DND-41 (cell line): ENCODE measurements around the gene MANEAL.
"Not testable (repeated sequence)": the region's sequence is repeated elsewhere in the genome, so short reads cannot be mapped to it uniquely, and the experiment has no call there.

ENCODE experiments used
- ATAC-seq: fragments of 200-7000 bp; cut with Tn5 transposase; 3 replicates; pipeline ENCODE4 v1.9.1; 2021; ENCODE audit warnings: low read depth; ENCODE audit not compliant: insufficient read depth
- DNase-seq: peaks from one replicate; pipeline ENCODE4 v3.0.0-alpha.2; 2020
- H2AFZ ChIP-seq: 2 replicates; pipeline ENCODE4 v1.6.0; 2012; ENCODE audit warnings: low read depth, low read length
- H3K27ac ChIP-seq: 2 replicates; pipeline ENCODE4 v1.5.1; 2012; ENCODE audit warnings: low read length, inconsistent platforms
- H3K27me3 ChIP-seq: fragments of 200-600 bp; sonication (generic); 2 replicates; pipeline ENCODE4 v1.6.0; 2012; ENCODE audit warnings: low read length, mild to moderate bottlenecking, inconsistent platforms; ENCODE audit not compliant: insufficient read depth, poor library complexity
- H3K36me3 ChIP-seq: 2 replicates; pipeline ENCODE4 v1.5.1; 2012; ENCODE audit warnings: low read length, inconsistent platforms; ENCODE audit not compliant: insufficient read depth
- H3K4me1 ChIP-seq: 2 replicates; pipeline ENCODE4 v1.5.1; 2012; ENCODE audit warnings: mild to moderate bottlenecking, low read length; ENCODE audit not compliant: insufficient read depth
- H3K4me2 ChIP-seq: 2 replicates; pipeline ENCODE4 v1.6.0; 2012; ENCODE audit warnings: mild to moderate bottlenecking, moderate library complexity, low read length, inconsistent platforms; ENCODE audit not compliant: insufficient read depth
- H3K4me3 ChIP-seq, 2 experiments: fragments of 200-600 bp in 1 of 2; shearing (Covaris generic) in 1 of 2; 2 replicates each; pipeline ENCODE4 v1.5.1; 2012 to 2016; ENCODE audit warnings: inconsistent platforms in 2 of 2, low read length in 2 of 2, mild to moderate bottlenecking in 2 of 2, low read depth in 1 of 2, moderate library complexity in 1 of 2
- H3K79me2 ChIP-seq: 2 replicates; pipeline ENCODE4 v1.6.0; 2012; ENCODE audit warnings: low read length, inconsistent platforms; ENCODE audit not compliant: insufficient read depth
- H3K9ac ChIP-seq: 2 replicates; pipeline ENCODE4 v1.6.0; 2012; ENCODE audit warnings: low read depth, mild to moderate bottlenecking, inconsistent platforms, low read length, moderate library complexity
- H3K9me3 ChIP-seq: 2 replicates; pipeline ENCODE4 v1.5.1; 2012; ENCODE audit warnings: low read length, moderate library complexity, mild to moderate bottlenecking, inconsistent platforms; ENCODE audit not compliant: insufficient read depth, severe bottlenecking
- H4K20me1 ChIP-seq: 2 replicates; pipeline ENCODE4 v1.6.0; 2012; ENCODE audit warnings: low read length; ENCODE audit not compliant: insufficient read depth
- EZH2 ChIP-seq: IDR thresholded peaks from 3 replicates; pipeline ENCODE4 v1.6.1; 2012; ENCODE audit warnings: borderline replicate concordance, low read depth, mild to moderate bottlenecking, moderate library complexity, low read length, inconsistent platforms; ENCODE audit not compliant: severe bottlenecking
- TF ChIP-seq, protein P1 (sequence below): IDR thresholded peaks from 2 replicates; pipeline ENCODE4 v1.5.1; 2012; ENCODE audit warnings: borderline replicate concordance, low read length, moderate library complexity, mild to moderate bottlenecking; ENCODE audit not compliant: poor library complexity, severe bottlenecking; ENCODE audit errors: extremely low read depth

The MANEAL gene

GRCh38 chr1:37767488-37767887 is 26.2 kb upstream of the MANEAL start:
- Histone ChIP-seq H3K27ac (no peak overlapping the region), H3K36me3 (no peaks in the 10 kb centered on the region), H3K79me2 (no peaks in the 10 kb centered on the region), H2AFZ (no peak overlapping the region), H3K27me3 (peaks cover 8% of the 10 kb centered on the region), H3K9me3 (no peaks in the 10 kb centered on the region), H4K20me1 (peaks cover 4% of the 10 kb centered on the region), H3K4me2 (no peak overlapping the region), H3K9ac (no peak overlapping the region), H3K4me3 (no peak overlapping the region), H3K4me1 (no peaks in the 10 kb centered on the region)
- DNase-seq (no peak), ATAC-seq (no peak)
- TF ChIP-seq EZH2: no peak
- TF ChIP-seq, protein P1, sequence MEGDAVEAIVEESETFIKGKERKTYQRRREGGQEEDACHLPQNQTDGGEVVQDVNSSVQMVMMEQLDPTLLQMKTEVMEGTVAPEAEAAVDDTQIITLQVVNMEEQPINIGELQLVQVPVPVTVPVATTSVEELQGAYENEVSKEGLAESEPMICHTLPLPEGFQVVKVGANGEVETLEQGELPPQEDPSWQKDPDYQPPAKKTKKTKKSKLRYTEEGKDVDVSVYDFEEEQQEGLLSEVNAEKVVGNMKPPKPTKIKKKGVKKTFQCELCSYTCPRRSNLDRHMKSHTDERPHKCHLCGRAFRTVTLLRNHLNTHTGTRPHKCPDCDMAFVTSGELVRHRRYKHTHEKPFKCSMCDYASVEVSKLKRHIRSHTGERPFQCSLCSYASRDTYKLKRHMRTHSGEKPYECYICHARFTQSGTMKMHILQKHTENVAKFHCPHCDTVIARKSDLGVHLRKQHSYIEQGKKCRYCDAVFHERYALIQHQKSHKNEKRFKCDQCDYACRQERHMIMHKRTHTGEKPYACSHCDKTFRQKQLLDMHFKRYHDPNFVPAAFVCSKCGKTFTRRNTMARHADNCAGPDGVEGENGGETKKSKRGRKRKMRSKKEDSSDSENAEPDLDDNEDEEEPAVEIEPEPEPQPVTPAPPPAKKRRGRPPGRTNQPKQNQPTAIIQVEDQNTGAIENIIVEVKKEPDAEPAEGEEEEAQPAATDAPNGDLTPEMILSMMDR: no peak

GRCh38 chr1:37771440-37771839 is 22.2 kb upstream of the MANEAL start:
- H2AFZ ChIP-seq, H3K4me3 ChIP-seq, H3K4me2 ChIP-seq, H3K27me3 ChIP-seq, H3K9me3 ChIP-seq, H3K36me3 ChIP-seq, H3K9ac ChIP-seq, ATAC-seq, H4K20me1 ChIP-seq, H3K4me1 ChIP-seq, H3K79me2 ChIP-seq, H3K27ac ChIP-seq, DNase-seq: not testable (repeated sequence)

GRCh38 chr1:37776946-37777516 is 16.6 kb upstream of the MANEAL start:
- TF ChIP-seq, protein P1: no peak
- Histone ChIP-seq H4K20me1 (no peaks in the 10 kb centered on the region), H3K36me3 (no peaks in the 10 kb centered on the region), H3K4me1 (no peaks in the 10 kb centered on the region), H3K27ac (no peak overlapping the region), H3K79me2 (no peaks in the 10 kb centered on the region), H3K27me3 (peaks cover 4% of the 10 kb centered on the region), H3K9me3 (no peaks in the 10 kb centered on the region), H3K4me3 (no peak overlapping the region), H3K9ac (no peak overlapping the region), H2AFZ (no peak overlapping the region), H3K4me2 (no peak overlapping the region)
- DNase-seq: no peak
- ATAC-seq: no peak

DNA sequence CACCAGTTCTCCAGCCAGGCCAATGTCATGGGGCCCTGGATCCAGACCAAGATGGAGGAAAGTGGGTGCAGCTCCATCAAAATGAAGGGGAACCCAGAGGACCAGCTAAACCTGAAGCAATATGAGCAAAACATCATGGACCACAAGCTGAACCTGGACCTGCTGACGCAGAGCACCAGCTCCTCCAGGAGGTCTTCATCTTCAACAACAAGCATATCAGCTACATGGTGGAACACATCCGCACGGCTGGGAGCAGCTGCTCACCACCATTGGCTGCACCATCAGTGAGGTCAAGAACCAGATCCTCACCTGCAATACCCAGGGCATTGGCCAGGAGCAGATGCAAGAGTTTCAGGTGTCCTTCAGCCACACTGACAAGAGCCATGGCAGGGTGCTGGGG is 15.0 kb upstream of the MANEAL start:
- Histone ChIP-seq H3K9ac (no peak overlapping the region), H3K4me2 (no peak overlapping the region), H3K36me3 (no peaks in the 10 kb centered on the region), H2AFZ (no peak overlapping the region), H3K27me3 (peaks cover 4% of the 10 kb centered on the region), H3K4me1 (no peaks in the 10 kb centered on the region), H3K4me3 (no peak overlapping the region), H4K20me1 (no peaks in the 10 kb centered on the region), H3K79me2 (no peaks in the 10 kb centered on the region), H3K9me3 (no peaks in the 10 kb centered on the region), H3K27ac (no peak overlapping the region)
- no peak for DNase-seq
- no peak for TF ChIP-seq EZH2
- TF ChIP-seq, protein P1: no peak
- ATAC-seq: no peak
